ENCODE results near the gene DENND1A.

DENND1A gene

DNA sequence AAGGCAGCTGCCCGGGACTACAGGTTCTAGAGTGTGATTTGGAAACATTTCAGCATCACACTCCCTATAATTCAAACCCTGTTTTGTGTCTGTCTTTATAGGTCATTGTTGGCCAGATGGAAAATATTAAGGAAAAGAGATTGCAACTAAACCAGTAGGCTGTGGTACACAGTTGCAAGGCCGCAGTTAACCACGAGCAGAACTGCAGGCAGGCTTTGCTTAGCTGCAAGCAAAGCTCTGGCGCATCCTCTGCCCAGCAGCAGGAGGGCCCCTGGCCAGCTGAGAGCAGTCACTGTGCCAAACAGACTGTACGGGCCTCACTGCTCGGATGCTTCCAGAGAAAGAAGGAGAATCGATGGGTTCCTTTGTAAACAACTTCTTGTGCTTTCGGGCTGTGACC is 204.5 kb downstream of the DENND1A start:
- no peak for DNase-seq (ENCODE audit: low read depth)

DNA sequence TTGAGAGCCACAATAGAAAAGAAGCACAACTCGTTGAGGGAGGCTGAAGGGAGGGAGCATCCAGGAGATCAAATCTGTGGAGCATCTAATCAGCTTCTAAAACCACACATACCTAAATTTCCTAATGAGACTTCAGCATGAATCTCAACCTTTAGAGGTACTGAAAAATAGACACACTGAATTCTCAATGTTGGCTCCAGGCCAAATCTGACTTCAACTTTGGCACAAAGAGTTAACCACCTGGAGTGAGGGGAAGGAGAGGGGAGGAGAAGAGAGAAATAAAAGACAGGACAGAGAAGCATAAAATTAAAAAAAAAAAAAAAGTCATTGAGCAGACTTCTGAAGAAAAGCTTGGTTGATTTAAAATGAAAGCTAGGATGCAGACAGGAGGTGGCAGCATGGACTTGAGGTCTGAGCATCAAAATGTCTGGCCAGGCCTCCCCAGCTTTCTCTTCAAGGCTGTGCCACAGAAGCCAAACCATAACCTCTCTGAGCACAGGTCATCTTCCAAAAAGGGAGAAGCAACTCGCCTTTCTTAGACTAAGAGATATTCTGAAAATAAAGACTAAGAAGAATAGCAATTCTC is 205.6 kb downstream of the DENND1A start:
- no peak for DNase-seq (ENCODE audit: low read depth)

DNA sequence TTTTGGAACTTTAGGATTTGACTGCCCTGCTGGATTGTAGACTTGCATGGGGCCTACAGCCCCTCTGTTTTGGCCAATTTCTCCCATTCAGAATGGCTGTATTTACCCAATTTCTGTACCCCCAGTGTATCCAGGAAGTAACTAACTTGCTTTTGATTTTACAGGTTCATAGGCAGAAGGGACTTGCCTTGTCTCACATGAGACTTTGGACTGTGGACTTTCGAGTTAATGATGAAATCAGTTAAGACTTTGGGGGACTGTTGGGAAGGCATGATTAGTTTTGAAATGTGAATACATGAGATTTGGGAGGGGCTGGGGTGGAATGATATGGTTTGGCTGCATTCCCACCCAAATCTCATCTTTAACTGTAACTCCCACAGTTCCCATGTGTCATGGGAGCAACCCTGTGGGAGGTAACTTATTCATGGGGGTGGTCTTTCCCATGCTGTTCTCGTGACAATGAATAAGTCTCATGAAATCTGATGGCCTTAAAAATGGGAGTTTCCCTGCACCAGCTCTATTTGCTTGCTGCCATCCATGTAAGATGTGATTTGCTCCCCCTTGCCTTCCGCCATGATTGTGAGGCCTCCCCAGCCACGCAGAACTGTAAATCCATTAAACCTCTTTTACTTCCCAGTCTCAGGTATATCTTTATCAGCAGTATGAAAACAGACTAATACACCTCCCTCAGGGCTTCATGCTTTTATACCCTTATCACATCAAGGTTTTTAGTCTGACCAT is 206.6 kb downstream of the DENND1A start:
- DNase-seq (ENCODE audit: low read depth): no peak

DNA sequence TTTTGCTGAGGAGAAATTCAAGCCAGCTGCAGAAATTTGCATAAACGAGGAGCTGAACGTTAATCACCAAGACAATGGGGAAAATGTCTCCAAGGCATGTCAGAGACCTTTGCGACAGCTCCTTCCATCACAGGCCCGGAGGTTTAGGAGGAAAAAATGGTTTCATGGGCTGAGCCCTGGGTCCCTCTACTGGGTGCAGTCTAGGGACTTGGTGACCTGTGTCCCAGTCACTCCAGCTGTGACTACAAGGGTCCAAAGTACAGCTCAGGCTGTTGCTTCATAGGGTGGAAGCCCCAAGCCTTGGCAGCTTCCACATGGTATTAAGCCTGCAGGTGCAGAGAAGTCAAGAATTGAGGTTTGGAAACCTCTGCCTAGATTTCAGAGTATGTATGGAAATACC is 207.5 kb downstream of the DENND1A start:
- DNase-seq (ENCODE audit: low read depth): no peak

DNA sequence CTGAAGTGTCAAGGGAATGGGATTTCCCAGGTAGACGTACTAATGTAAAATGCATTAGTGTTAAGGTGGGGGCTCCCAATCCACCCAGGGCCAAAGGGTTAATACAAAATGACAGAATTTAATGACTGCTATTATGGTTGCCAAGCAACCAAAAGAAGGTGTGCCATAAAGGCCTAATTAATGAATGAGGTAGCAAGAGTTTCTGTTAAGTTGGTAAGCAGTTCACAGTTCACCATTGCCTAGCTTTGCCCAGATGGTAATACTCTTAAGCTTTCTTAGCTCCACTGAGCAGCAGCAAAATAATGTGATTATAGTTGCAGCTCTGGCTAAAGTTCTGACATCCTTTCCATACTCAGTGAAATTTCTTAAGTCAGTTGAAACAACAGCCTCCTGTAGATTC is 211.7 kb downstream of the DENND1A start:
- DNase-seq (ENCODE audit: low read depth): no peak

DNA sequence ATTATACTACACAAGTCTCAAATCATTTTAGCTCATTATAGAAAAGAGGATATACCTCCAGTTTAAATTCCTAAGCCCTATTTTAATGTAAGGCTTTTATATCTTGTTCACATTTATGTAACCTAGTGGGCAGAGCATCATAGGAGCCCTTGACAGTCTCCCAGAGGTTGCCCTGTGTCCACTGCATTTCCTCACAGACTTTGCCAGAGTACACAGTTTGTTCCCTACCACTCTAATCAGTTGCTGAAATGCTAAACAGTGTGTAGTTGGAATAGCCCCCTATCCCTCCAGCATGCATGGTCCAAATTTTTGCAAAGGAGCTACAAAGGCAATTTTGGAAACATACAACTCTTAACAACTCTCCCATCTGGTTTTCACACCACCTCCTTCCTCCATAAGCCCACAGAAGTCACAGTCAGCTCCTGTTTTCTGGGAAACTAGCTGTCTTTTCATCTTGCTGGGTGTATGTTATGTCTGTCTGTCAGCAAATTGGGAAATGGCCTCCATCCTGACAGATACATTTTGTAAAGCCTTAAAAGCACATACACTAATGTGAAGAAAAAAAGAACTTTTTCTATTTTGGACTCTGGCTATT is 212.2 kb downstream of the DENND1A start:
- DNase-seq (ENCODE audit: low read depth): no peak

DNA sequence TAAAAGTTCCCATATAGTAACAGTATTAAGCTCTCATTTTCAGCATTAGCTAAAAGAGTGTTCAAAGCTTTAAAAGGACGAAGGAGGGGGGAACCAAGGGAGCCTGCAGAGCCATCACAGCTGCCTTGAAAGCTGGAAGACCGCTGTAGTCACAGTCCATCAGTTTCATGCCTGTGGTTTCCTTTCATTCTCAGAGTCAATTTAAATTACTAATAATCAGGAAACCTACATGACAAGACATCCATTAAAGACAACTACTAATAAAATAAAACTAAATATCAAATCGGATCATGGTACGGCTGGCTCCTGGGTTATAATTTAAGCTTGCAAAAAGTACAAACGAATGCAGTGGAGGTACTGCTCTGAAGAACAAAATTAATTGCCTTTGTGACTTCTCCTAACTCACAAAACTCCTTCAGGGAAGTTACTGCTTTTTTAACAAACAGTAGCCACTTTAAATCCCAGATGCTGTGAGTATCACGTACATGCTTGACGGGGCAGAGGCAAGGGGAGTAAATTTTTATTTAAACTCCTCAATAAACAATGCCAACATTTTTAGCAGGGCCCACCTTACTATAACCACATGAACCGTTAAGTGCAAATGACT is 213.5 kb downstream of the DENND1A start:
- no peak for DNase-seq (ENCODE audit: low read depth)

DNA sequence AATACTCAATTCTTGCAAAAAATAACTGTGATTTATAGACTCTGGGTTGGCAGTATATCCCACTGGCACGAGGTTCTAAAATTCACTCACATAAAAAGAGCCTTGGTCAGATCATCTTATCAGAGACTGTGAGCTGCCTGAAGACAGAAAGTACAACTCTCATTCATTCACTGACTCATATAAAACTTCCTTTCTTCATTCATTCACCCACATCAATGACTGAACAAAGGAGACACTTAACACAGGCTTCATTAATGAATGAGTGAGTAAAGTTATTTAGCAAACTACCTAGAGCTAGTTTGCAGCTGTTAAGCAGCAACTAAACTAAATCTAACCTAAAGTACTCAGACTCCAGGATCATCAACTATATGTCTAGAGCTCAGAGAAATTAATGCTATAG is 214.7 kb downstream of the DENND1A start:
- no peak for DNase-seq (ENCODE audit: low read depth)

DNA sequence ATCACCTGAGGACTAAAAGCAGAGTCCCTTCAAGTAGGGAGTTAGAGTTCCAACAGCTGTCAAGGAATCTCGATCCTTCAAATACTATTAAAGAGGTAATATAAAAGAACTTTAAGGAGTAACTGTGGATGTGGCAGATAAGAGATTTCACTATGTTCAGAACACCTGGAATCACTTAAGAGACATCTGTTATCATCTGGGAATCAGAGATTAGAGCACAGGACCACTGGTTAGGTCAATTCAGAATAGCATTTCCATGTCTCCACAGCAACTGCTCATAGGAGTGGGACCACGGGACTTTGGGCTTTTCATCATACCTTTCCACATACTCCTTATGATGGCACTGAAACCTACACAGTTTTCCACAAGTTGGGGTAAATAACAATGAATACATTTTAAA is 216.6 kb downstream of the DENND1A start:
- no peak for DNase-seq (ENCODE audit: low read depth)

DNA sequence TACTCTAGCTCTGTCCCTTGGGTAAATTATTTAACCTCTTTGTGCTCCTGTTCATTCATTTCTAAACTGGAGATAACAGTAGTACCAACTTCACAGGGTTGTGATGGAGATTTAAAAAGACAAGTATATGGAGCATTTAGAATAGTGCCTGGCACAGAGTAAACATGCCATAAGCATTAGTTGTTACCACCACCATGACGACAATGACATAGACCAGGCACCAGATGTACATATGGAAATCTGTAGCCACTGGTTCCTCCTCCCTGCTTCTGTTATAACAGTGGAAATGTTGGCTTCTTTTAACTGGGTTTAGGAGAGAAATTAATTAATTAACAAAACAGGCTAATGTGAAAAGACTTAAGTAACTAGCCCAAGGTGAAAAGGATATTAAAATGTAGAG is 217.5 kb downstream of the DENND1A start:
- DNase-seq (ENCODE audit: low read depth): no peak

DNA sequence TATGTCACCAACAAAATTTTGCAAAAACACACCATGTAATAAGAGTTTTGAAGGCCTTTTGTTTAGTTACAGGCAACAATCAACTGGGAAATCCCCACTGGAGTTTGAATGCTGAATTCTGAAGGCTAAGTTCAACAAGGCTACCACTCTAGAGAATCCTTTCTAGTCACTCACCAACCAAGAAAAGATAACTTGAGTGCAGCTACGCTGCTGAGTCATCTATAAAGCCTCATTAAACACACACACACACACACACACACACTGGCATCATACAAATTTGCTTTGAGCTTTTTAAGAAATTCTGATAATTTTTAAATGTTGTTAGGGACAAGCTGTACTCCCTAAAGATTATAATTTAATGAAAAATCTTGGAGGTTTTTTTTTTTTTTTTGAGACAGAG is 219.6 kb downstream of the DENND1A start:
- no peak for DNase-seq (ENCODE audit: low read depth)

DNA sequence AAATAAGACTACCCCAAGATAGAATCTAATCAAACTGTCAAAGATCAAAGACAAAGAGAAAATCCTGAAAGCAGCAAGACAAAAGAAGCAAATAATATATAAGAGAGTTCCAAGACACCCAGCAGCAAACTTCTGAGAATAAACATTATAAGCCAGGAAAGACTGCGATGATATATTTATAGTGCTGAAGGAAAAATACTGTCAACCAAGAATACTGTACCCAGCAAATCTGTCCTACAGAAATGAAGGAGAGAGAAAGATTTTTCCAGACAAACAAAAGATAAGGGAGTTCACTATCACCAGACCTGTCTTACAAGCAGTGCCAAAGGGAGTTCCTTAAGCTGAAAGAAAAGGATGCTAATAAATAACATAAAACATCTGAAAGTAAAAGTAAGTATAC is 227.4 kb downstream of the DENND1A start:
- DNase-seq (ENCODE audit: low read depth): no peak

DNA sequence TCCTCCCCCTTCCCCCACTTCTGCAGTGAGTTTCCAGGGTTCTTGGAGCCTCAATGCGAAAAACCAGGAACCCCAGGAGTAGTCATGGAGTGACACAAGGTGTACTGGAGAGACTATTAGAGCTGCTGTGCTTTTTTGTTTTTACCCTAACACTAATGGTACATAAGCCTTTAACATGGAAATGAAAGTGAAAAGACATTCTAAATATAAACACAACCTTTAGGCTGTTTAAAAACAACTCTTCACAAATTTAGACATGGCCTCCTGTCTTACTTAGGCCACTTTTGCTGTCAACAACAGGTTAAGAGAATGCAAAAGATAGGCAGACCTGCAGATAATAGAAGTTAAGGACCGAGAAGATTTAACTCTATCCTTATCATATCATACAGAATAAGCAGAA is 232.2 kb downstream of the DENND1A start:
- DNase-seq (ENCODE audit: low read depth): no peak

DNA sequence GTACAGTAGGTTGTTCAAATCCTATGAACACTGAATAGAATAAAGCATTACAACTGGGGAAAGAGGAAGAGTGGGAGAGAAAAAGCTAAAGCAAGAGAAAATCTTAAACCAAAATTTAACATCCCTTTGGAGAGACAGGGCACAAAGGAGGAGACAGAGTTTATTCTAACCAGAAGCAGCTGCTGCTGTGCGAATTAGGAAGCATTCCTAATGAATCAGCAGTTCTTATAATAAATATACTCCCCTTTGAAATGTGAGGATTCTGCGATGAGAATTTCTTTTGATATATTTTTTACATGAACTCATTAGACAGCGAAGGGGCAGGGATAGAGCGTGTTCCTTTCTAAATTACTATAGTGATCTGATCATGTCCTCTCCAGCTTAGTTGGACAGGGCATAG is 233.4 kb downstream of the DENND1A start:
- DNase-seq (ENCODE audit: low read depth): no peak

DNA sequence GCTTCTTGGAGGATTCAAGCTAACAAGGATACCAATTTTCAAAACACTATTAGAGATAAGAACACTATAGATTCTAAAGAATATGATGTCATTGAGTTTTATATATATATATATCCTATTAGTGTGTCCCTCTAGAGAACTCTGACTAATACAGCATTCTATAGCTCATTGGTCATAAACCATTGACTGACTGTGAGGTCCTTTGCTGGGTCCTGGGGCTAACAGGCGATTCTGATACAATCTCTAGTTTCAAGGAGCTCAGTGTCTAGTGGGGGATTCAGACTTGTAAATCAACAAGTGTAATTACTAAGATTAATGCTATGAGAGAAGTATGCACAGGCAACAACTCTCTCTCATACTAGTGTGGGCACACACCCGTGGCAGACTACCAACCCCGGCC is 234.5 kb downstream of the DENND1A start:
- no peak for DNase-seq (ENCODE audit: low read depth)

DNA sequence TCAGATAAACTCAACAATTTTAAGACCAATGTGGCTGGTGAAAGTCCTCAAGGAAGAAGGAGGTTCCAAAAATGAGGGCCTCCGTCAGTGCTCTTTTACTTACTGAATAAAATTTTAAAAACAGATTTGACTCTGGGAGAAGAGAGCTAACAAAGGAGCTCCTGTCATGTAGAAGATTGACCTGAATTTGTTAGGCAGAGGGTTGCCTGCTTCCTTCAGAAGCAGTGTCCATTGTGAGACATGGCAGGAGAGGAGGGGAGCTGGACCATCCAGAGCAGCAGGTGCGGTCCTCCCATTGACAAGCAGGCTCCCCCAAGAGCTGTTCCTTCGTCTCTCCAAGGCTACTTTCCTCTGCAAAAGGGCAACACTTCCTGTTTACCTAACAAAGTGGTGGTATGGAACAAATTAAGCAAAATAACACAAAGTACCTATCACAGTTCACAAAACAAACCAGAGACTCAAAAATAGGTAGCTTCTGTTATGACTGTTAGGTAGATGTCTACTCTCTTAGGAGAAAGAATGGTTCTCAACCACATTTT is 238.1 kb downstream of the DENND1A start:
- no peak for DNase-seq (ENCODE audit: low read depth)

DNA sequence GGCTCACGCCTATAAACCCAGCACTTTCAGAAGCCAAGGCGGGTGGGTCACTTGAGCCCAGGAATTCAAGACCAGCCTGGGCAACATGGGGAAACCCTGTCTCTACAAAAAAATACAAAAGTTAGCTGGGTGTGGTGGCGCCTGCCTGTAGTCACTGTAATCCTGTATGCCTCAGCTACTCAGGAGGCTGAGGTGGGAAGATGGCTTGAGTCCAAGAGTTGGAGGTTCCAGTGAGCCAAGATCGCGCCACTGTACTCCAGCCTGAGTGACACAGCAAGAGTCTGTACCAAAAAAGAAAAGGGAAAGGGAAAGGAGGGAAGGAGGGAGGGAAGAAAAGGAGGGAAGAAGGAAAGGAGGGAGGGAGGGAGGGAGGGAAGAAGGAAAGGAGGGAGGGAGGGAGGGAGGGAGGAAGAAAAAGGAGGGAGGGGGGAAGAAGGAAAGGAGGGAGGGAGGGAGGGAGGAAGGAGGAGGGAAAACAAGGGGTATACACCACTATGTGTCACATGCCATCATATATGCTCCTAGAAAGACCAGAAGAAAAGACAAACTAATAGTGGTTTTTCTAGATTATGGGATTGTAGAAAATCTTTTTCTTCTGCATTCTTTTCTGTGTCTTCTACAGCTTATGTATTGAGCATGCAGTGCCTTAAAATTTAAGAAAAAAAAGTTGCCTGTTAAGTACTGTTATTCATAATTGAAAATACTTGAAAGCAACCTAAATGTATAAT is 240.1 kb downstream of the DENND1A start:
- DNase-seq (ENCODE audit: low read depth): no peak

DNA sequence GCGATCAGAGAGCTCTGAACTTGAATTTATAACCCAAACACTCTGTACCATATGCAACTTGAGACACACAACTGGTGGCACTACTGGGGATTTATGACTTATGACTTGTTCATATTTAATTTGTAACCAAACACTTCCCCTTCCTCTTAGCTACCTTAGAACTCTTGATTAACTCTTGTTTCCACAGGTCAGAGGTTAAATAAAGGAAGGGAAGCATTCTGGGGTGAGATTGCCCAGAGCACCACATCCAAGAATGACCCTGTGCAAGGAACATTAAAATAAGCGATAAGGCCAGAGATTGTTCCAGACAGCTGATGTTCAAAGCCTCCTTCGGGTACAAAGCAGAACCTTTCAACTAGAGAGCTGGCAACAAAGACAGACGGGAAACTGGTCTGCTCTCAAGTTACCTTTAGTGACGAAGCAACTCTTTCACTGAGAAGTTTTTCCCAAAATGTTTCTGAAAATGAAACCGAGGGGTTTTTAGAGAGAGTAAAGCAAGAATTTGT is 242.6 kb downstream of the DENND1A start:
- DNase-seq (ENCODE audit: low read depth): no peak

DNA sequence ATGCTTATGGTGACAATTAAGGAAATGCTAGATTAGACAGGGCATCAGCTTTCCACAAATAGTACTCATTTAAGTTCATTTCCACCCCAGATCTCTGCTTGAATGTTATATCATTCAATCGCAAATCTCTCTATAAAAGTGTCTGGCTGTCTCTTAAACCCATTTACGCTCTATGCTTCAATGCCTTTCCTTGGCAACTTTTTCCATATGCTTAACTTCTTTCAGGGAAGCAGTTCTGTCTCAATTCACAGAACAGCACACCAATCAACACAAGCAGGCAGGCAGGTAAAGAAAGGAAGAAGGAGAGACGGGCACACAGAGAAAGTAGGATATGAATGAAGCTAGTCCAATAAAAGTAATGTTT is 243.1 kb downstream of the DENND1A start:
- DNase-seq (ENCODE audit: low read depth): no peak

DNA sequence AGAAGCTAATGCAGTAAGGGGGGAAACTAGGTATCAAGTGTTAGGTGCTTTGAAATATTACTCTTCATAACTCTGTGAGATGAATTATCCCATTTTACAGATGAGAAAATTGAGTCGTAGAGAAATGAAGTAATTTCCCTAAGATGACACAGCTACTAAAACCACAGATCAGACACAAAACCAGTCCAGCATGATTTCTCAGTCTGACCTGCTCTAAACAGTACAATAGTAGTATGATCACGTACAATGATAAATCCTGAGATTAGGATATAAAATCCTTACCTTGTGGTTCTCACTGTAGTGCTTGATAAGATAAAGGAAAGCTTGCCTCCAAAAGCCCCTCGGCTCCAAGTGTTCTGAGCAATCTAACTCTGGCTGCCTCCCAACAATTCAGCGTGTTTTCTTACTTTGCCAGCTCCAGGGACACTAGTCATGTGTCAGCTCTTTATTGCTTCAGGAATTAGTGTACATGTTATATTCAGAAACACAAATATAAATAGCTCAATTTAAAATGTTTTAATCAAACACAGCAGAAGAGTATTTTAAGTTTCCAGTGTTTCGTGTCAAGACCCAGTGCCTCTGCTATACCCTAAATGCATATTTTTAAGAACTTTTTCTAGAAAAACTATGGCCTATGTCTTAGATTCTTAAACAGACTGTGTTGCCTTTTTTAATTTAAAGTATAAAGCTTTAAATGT is 243.6 kb downstream of the DENND1A start:
- no peak for DNase-seq (ENCODE audit: low read depth)

DNA sequence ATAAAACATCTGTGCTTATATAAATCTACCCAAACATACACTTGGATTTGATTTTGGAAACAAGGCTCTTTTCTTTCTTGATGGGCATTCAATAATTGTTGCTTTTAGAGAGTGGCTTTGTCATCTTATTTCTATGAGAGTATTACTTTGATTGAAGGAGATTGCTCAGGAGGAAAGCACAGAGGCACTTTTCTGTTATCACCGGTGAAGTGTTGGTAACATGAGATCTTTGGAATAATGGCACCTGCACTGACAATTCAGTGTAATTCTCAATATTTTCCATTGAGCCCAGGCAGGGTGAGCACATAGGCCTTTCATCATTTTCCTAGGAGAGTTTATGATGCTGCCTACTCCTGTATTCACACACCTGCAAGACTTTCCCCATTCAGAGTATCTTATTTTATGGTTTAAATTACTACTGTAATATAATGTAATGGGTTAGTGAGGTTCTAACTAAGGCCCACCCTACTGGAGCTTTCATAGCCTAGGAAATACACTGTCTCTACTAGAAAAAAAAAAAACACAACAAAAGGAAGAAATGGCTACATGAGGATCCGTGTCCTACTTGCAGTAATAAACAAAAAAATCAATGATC is 244.3 kb downstream of the DENND1A start:
- DNase-seq (ENCODE audit: low read depth): no peak

Measured in activated T-helper 9 cell treated with anti-CD3 and anti-CD28 coated beads, Interleukin-2, amount 50 U/mL, for 16 hours (primary cell).